ENCODE results near the gene KCTD7.
"Not testable (repeated sequence)": the region's sequence is repeated elsewhere in the genome, so short reads cannot be mapped to it uniquely, and the experiment has no call there.

The KCTD7 gene

DNA sequence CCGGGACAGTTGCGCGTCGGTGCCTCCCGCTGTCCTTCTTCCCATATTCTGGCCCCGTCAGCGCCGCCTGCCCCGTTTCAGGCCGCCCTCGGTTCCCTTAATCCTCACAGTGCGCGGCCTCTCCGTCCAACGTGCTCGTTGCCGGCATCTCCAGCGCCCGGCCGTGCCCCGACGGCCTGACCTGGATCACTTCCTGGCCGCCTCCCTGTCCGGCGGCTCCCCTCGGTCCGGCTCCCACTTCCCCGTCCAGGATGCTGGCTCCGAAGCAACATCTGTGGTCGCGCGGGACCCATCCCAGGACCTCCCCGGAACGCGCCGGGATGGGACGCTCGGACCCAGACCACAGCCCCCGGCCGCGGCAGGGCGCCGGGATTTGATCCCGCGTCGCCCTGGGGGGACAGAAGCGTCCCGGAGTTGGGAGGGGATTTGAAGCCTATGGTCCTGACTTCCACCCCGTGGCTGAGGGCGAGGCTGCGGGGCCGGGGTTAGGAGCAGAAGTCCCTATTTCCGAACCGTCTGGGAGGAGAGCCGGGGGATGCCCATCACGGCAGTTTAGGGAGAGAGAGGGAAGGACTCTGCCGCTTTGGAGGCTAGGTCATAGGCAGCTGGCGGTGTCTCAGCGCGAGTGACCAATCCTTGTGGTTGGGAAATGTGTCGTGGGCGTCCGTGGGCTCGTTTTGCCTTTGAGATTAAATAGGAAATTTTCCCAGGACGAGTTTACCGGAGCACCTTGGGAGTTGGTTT, 53.8 kb downstream of the KCTD7 start:
- DNase-seq, result no peak

GRCh38 chr7:66683094-66683769, 54.6 kb downstream of the KCTD7 start:
- not testable (repeated sequence) for DNase-seq

GRCh38 chr7:66683770-66684123, 55.1 kb downstream of the KCTD7 start:
- DNase-seq, result no peak

GRCh38 chr7:66685663-66686062, 57.0 kb downstream of the KCTD7 start:
- DNase-seq, result not testable (repeated sequence)

DNA sequence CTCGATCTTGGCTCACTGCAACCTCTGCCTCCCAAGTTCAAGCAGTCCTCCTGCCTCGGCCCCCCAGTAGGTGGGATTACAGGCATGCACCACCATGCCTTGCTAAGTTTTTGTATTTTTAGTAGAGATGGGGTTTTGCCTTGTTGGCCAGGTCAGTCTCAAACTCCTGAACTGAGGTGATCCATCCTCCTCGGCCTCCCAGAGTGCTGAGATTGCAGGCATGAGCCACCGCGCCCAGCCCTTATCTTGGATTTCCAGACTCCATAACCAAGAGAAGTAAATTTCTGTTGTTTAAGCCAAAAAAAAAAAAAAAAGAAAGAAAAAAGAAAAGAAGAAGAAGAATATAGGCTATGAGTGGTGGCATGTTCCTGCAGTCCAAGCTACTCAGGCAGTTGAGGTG, 58.5 kb downstream of the KCTD7 start:
- no peak for DNase-seq

- not testable (repeated sequence) for DNase-seq
Measured at GRCh38 chr7:66687672-66688071, 59.0 kb downstream of the KCTD7 start.

DNA sequence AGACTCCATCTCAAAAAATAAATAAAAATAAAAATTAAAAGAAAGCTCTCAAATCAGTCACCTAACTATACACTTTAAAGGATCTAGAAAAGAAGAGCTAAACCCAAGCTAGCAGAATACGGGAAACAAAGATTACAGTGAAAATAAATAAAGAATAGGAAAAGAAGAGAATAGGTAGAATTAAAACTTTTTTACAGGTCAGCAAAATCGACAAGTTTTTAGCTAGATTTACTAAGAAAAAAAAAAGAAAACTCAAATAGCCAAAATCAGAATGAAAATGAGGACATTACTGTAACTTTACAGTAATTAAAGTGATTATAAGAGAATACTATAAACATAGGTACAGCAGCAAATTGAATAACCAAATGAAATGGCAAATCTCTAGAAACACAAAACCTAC, 60.4 kb downstream of the KCTD7 start:
- DNase-seq, result no peak

GRCh38 chr7:66693331-66693730, 64.7 kb downstream of the KCTD7 start:
- no peak for DNase-seq
